ENCODE data around the gene DDX24.

DNA sequence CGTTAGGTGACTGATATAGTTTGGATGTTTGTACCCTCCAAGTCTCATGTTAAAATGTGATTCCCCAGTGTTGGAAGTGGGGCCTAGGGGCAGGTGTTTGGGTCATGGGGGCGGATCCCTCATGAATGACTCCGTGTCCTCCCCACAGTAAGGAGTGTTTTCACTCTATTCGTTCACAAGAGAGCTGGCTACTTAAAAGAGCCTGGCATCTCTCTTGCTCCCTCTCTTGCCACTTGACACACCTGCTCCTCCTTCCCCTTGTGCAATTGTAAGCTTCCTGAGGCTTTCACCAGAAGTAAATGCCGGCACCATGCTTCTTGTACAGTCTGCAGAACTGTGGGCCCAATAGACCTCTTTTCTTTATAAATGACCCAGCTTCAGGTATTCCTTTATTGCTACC is 45.8 kb upstream of the DDX24 start:
- TF ChIP-seq POLR2A (IDR thresholded peaks at IDR 0.05; ENCODE audit: low read length) (no peak), GATA1 (IDR thresholded peaks at IDR 0.05; ENCODE audit: low read depth, low read length) (no peak)

All from erythroblast (primary cell).